Measurements from ENCODE around the gene ABTB2.
A peak's percentile ranks its signal among the peaks of the same experiment; 100 is the strongest.

Gene ABTB2

GRCh38 chr11:34114014-34114413 lies 243.8 kb downstream of the ABTB2 start:
- no peak for DNase-seq (ENCODE audit: low read depth in 2 of 2)

GRCh38 chr11:34111722-34112270 lies 246.0 kb downstream of the ABTB2 start:
- DNase-seq (ENCODE audit: low read depth in 2 of 2) = no peak

- DNase-seq (ENCODE audit: low read depth in 2 of 2) = no peak
Observed at GRCh38 chr11:34105957-34106504, 251.8 kb downstream of the ABTB2 start.

- DNase-seq (ENCODE audit: low read depth in 2 of 2) = peak; percentile 87 to 91
Observed at GRCh38 chr11:34105079-34105956, 252.5 kb downstream of the ABTB2 start, which contains the start of gene NAT10. Gene NAT10, plus strand, starts transcription at chr11:34105629. Its CDS starts 2,597 bp downstream, at chr11:34108226.

- no peak for DNase-seq (ENCODE audit: low read depth in 2 of 2)
Observed at GRCh38 chr11:34104680-34105078, 253.1 kb downstream of the ABTB2 start.
